PC-9 (cell line): ENCODE measurements around the gene CUX1. TPM values are rescaled to one million over a fixed set of nuclear protein-coding genes. Genes with fewer than 3 reads are reported as not detected.

Experiments used
- BruUV-seq: library from RNA; stranded (reverse); fragments of 400-500 nt; replicated peaks from 2 replicates; lab custom pipeline; 2021; lab: Mats Ljungman, UMichigan
- CTCF ChIA-PET: fragments of 300-600 bp; sonication (Branson Sonifier 250); formaldehyde crosslinking; loops from one replicate; lab custom pipeline; 2022; ENCODE audit warnings: antibody characterized with exemption; lab: Charles Lee
- POLR2A ChIA-PET: fragments of 300-600 bp; sonication (Branson Sonifier 250); formaldehyde crosslinking; loops from one replicate; lab custom pipeline; 2022; ENCODE audit warnings: antibody characterized with exemption; ENCODE audit not compliant: unreplicated experiment; lab: Charles Lee
- DNase-seq, 2 experiments: peaks; one replicate each; pipeline versions ENCODE4 v3.0.0 to v3.0.0-alpha.2; 2015 to 2022; ENCODE audit warnings: mixed read lengths in 1 of 2
- H2AFZ ChIP-seq: fragments of 200-600 bp; sonication (generic); 2 replicates; pipeline ENCODE4 v1.8.1; 2017; ENCODE audit warnings: antibody characterized with exemption
- H3F3A ChIP-seq: fragments of 200-600 bp; sonication (generic); 2 replicates; pipeline ENCODE4 v1.8.1; 2017; ENCODE audit warnings: antibody characterized with exemption, mild to moderate bottlenecking, low read depth; ENCODE audit not compliant: insufficient read depth
- H3K27ac ChIP-seq: fragments of 200-600 bp; sonication (generic); 2 replicates; pipeline ENCODE4 v1.6.1; 2016; ENCODE audit warnings: mixed run types
- H3K27me3 ChIP-seq: fragments of 200-600 bp; sonication (generic); 2 replicates; pipeline ENCODE4 v1.6.1; 2016; ENCODE audit warnings: low read depth, mixed run types; ENCODE audit not compliant: insufficient read depth
- H3K36me3 ChIP-seq: fragments of 200-600 bp; sonication (generic); 2 replicates; pipeline ENCODE4 v1.6.1; 2016; ENCODE audit warnings: low read depth, mixed run types
- H3K4me1 ChIP-seq: fragments of 200-600 bp; sonication (generic); replicated peaks from 2 replicates; pipeline ENCODE4 v1.6.1; 2016; ENCODE audit warnings: mixed run types; ENCODE audit not compliant: insufficient read depth
- H3K4me2 ChIP-seq: fragments of 200-600 bp; sonication (generic); 2 replicates; pipeline ENCODE4 v1.6.1; 2017; ENCODE audit warnings: mixed run types
- H3K4me3 ChIP-seq: fragments of 200-600 bp; sonication (generic); 2 replicates; pipeline ENCODE4 v1.6.1; 2016; ENCODE audit warnings: mixed run types
- H3K79me2 ChIP-seq: fragments of 200-600 bp; sonication (generic); 2 replicates; pipeline ENCODE4 v1.6.1; 2017; ENCODE audit warnings: low read depth, mixed run types
- H3K9me2 ChIP-seq: fragments of 200-600 bp; sonication (generic); 2 replicates; pipeline ENCODE4 v1.8.1; 2017; ENCODE audit warnings: mild to moderate bottlenecking; ENCODE audit not compliant: insufficient read depth
- H3K9me3 ChIP-seq: fragments of 200-600 bp; sonication (generic); 2 replicates; pipeline ENCODE4 v1.8.1; 2016; ENCODE audit warnings: low read depth; ENCODE audit not compliant: insufficient read depth
- H4K20me1 ChIP-seq: fragments of 200-600 bp; sonication (generic); 2 replicates; pipeline ENCODE4 v1.8.1; 2017; ENCODE audit not compliant: insufficient read depth
- CTCF ChIP-seq: fragments of 200-600 bp; sonication (generic); conservative IDR thresholded peaks from 2 replicates; pipeline ENCODE4 v1.6.1; 2017; ENCODE audit warnings: mixed run types, antibody characterized with exemption, mild to moderate bottlenecking, moderate library complexity
- EZH2 ChIP-seq: fragments of 200-600 bp; sonication (generic); IDR thresholded peaks from 2 replicates; pipeline ENCODE4 v1.8.0; 2017; ENCODE audit warnings: antibody characterized with exemption, low read depth
- intact Hi-C: fragments of 100-400 bp; cut with micrococcal nuclease; formaldehyde crosslinking; loops from one replicate; pipeline ENCODE4 v1.10.0; 2022; ENCODE audit not compliant: unreplicated experiment
- total RNA-seq: library from RNA; stranded (reverse); gene quantifications from 2 replicates; pipeline ENCODE4 v1.2.3, GENCODE V29; 2021

The CUX1 gene
- total RNA-seq, 1 experiment from 2014 or later = 83.3 TPM

- H3K79me2 ChIP-seq = no peaks in the 10 kb centered on the region
- no peak for DNase-seq
- H3K36me3 ChIP-seq = no peaks in the 10 kb centered on the region
- H3K4me1 ChIP-seq = peaks cover 11% of the 10 kb centered on the region
- H3K4me2 ChIP-seq = no peak overlapping the region
- no peaks in the 10 kb centered on the region for H3K27me3 ChIP-seq
- TF ChIP-seq EZH2 (no peak), CTCF (no peak)
- H3K9me2 ChIP-seq = no peaks in the 10 kb centered on the region
- H3K27ac ChIP-seq = no peak overlapping the region
- ChIA-PET CTCF (interaction anchor here (0.6 kb wide), 1 partner anchor 43 kb away, joined by 6 read pairs; no protein-coding TSS in a partner anchor), POLR2A (no interaction called here)
- peaks cover 10% of the 10 kb centered on the region; the same call in 1 of the 2 replicates for H3F3A ChIP-seq
- no peaks in the 10 kb centered on the region for H3K9me3 ChIP-seq
- H3K4me3 ChIP-seq = no peak overlapping the region
- no peak overlapping the region for H2AFZ ChIP-seq
- intact Hi-C loops = no loop called here
- no peaks in the 10 kb centered on the region; the same call in 1 of the 2 replicates for H4K20me1 ChIP-seq
- no TSS peak for BruUV-seq
Measured at GRCh38 chr7:102248456-102249395, 431.3 kb downstream of the CUX1 start.

GRCh38 chr7:102251531-102252365, 434.3 kb downstream of the CUX1 start:
- CTCF ChIA-PET = no interaction called here
- POLR2A ChIA-PET = no interaction called here
- Histone ChIP-seq H3K27me3 (no peaks in the 10 kb centered on the region), H3K4me3 (no peak overlapping the region), H3K4me1 (no peaks in the 10 kb centered on the region), H2AFZ (no peak overlapping the region), H3K79me2 (no peaks in the 10 kb centered on the region), H3K36me3 (no peaks in the 10 kb centered on the region), H3K9me3 (no peaks in the 10 kb centered on the region), H3F3A (peaks cover 6% of the 10 kb centered on the region; the same call in 1 of the 2 replicates), H3K27ac (no peak overlapping the region), H4K20me1 (no peaks in the 10 kb centered on the region; the same call in 1 of the 2 replicates), H3K4me2 (no peak overlapping the region), H3K9me2 (no peaks in the 10 kb centered on the region)
- no peak for DNase-seq
- intact Hi-C loops = no loop called here
- no TSS peak for BruUV-seq
- no peak for TF ChIP-seq CTCF
- TF ChIP-seq EZH2 = no peak

- CTCF ChIA-PET = interaction anchor here (0.6 kb wide), 1 partner anchor 383 kb away, joined by 3 read pairs; no protein-coding TSS in a partner anchor
- no peak overlapping the region for H3K4me3 ChIP-seq
- H3K27me3 ChIP-seq = no peaks in the 10 kb centered on the region
- no peak for TF ChIP-seq CTCF
- no peaks in the 10 kb centered on the region for H3K36me3 ChIP-seq
- H4K20me1 ChIP-seq = no peaks in the 10 kb centered on the region; the same call in 1 of the 2 replicates
- no peaks in the 10 kb centered on the region for H3K79me2 ChIP-seq
- no peaks in the 10 kb centered on the region for H3K4me1 ChIP-seq
- no TSS peak for BruUV-seq
- H3K27ac ChIP-seq = no peak overlapping the region
- peaks cover 6% of the 10 kb centered on the region; the same call in 1 of the 2 replicates for H3F3A ChIP-seq
- H3K9me2 ChIP-seq = no peaks in the 10 kb centered on the region
- no peak for DNase-seq
- H2AFZ ChIP-seq = no peak overlapping the region
- POLR2A ChIA-PET = no interaction called here
- H3K9me3 ChIP-seq = no peaks in the 10 kb centered on the region
- no peak overlapping the region for H3K4me2 ChIP-seq
- intact Hi-C loops = no loop called here
Measured at GRCh38 chr7:102252366-102252982, 435.0 kb downstream of the CUX1 start.
